BJ (cell line): ENCODE measurements around the gene SLC15A1. TPM values are rescaled to one million over a fixed set of nuclear protein-coding genes. Genes with fewer than 3 reads are reported as not detected.

Source experiments
- CTCF ChIA-PET: fragments of 350-600 bp; formaldehyde crosslinking; extraction: SDS; loops from one replicate; lab custom pipeline; 2021; ENCODE audit warnings: antibody characterized with exemption, inconsistent platforms; lab: Yijun Ruan, JAX
- POLR2A ChIA-PET: fragments of 300-600 bp; sonication (Branson Sonifier 250); formaldehyde crosslinking; extraction: SDS; loops from one replicate; lab custom pipeline; 2021; ENCODE audit warnings: antibody characterized with exemption; lab: Charles Lee
- DNase-seq: peaks from one replicate; pipeline ENCODE4 v3.0.0-alpha.2; 2011; ENCODE audit warnings: low read depth
- H3K27me3 ChIP-seq: 2 replicates; pipeline ENCODE4 v1.6.0; 2011; ENCODE audit warnings: low read length; ENCODE audit not compliant: control insufficient read depth, insufficient read depth
- H3K36me3 ChIP-seq: 2 replicates; pipeline ENCODE4 v1.5.1; 2011; ENCODE audit warnings: low read length; ENCODE audit not compliant: control insufficient read depth, insufficient read depth
- H3K4me3 ChIP-seq: 2 replicates; pipeline ENCODE4 v1.5.1; 2011; ENCODE audit warnings: low read depth, mild to moderate bottlenecking, control low read depth, low read length
- polyA plus RNA-seq: library from polyadenylated mRNA; depleted of rRNA; stranded (reverse); fragments of >200 nt; gene quantifications from 2 replicates; pipeline ENCODE4 v1.2.3, GENCODE V29; 2011
- TF ChIP-seq, protein P1 (sequence below): IDR thresholded peaks from 2 replicates; pipeline ENCODE4 v1.5.1; 2011; ENCODE audit warnings: low read depth, mild to moderate bottlenecking, control low read depth, inconsistent platforms, low read length, moderate library complexity; ENCODE audit not compliant: insufficient read depth

SLC15A1 gene
- polyA plus RNA-seq, 1 experiment, result not detected

DNA sequence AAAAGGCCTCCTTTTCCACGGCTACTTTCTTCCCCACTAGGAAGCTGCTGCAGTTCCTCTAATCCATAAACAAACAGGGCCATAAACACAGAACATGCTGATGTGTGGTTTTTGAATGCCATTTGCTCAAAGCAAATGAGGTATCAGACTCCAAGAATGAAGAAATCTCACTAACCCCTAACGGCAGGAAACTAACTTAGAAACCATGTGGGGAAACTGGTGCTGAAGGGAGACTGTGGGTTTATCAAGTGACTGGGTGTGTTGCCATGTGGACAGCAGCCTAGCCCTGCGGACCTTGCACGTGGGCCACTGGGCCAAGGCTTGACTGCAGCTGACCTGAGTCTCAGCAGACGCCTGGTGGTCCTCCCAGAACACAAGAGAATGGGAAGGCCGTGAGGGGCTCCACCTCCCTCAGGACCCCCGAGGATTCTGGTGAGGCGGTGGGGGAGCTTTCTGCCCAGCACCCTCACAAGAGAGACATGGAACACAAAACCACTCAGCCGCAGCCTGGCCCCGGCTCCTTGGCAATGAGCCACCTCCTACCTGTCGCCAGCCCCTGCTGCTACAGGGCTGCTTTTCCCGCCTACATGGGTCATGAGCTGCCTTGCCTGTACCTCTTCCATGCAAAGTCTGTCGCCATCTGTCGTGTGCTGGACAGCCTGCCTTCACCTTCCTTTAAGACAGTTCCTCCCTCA lies 10.6 kb downstream of the SLC15A1 start:
- peak; percentile 41 for DNase-seq
- ChIA-PET CTCF (no interaction called here), POLR2A (interaction anchor here (0.7 kb wide), 1 partner anchor 20 kb away, joined by 7 read pairs; no protein-coding TSS in a partner anchor)
- Histone ChIP-seq H3K4me3 (no peak overlapping the region), H3K27me3 (peaks cover 2% of the 10 kb centered on the region; the same call in 1 of the 2 replicates), H3K36me3 (no peaks in the 10 kb centered on the region)
- TF ChIP-seq, protein P1, sequence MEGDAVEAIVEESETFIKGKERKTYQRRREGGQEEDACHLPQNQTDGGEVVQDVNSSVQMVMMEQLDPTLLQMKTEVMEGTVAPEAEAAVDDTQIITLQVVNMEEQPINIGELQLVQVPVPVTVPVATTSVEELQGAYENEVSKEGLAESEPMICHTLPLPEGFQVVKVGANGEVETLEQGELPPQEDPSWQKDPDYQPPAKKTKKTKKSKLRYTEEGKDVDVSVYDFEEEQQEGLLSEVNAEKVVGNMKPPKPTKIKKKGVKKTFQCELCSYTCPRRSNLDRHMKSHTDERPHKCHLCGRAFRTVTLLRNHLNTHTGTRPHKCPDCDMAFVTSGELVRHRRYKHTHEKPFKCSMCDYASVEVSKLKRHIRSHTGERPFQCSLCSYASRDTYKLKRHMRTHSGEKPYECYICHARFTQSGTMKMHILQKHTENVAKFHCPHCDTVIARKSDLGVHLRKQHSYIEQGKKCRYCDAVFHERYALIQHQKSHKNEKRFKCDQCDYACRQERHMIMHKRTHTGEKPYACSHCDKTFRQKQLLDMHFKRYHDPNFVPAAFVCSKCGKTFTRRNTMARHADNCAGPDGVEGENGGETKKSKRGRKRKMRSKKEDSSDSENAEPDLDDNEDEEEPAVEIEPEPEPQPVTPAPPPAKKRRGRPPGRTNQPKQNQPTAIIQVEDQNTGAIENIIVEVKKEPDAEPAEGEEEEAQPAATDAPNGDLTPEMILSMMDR, result no peak

DNA sequence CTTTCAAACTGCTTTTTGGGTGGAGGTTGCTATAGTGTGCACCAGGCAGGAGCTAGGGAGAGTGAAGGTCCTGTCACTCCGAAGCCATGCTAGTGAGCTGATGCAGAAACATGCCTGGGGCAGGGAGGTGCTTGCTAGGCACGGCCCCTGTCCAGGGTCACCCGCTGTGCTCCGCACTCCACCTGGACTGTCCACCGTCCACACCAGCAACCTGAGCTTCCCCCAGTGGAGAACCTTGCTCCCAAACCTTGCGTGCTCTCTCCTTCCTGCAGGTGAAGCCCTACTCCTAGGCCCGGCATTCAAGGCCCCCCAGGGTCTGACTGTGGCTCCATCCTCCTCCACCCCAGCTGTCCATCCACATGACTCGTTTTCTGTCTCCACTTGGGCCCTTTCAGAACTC lies 12.3 kb downstream of the SLC15A1 start:
- Histone ChIP-seq H3K4me3 (no peak overlapping the region), H3K27me3 (peaks cover 2% of the 10 kb centered on the region; the same call in 1 of the 2 replicates), H3K36me3 (no peaks in the 10 kb centered on the region)
- CTCF ChIA-PET, result no interaction called here
- no peak for DNase-seq
- TF ChIP-seq, protein P1, result no peak
- POLR2A ChIA-PET, result no interaction called here

DNA sequence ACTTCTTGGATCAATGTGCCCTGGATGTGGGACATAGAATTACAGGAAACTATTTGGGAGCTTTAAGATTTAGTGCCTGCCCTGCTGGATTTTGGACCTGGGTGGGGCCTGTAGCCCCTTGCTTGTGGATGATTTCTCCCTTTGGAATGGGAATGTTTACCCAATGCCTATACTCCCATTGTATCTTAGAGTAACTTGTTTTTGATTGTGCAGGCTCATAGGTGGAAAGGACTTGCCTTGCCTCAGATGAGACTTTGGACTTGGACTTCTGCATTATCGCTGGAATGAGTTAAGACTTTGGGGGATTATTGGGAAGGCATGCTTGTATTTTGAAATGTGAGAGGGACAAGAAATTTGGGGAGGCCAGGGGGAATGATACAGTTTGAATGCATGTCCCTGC lies 13.5 kb downstream of the SLC15A1 start:
- Histone ChIP-seq H3K4me3 (no peak overlapping the region), H3K36me3 (no peaks in the 10 kb centered on the region), H3K27me3 (peaks cover 2% of the 10 kb centered on the region; the same call in 1 of the 2 replicates)
- DNase-seq, result no peak
- TF ChIP-seq, protein P1, result no peak
- ChIA-PET POLR2A (no interaction called here), CTCF (no interaction called here)

DNA sequence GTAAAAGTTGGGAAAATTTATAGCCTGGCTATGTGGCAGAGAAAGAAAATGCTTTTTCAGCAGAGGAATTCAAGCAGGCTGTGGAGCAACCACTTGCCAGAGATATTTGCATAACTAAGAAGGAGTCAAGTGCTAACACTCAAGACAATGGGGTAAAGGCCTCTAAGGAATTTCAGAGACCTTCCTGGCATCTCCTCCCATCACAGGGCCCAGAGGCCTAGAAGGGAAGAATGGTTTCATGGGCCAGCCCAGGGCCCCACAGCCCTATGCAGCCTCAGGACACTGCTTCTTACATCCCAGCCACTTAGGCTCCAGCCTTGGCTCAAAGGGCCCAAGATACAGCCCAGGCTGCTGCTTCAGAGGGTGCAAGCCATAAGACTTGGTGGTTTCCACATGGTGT lies 14.3 kb downstream of the SLC15A1 start:
- Histone ChIP-seq H3K27me3 (peaks cover 2% of the 10 kb centered on the region; the same call in 1 of the 2 replicates), H3K36me3 (no peaks in the 10 kb centered on the region), H3K4me3 (no peak overlapping the region)
- TF ChIP-seq, protein P1, result no peak
- CTCF ChIA-PET, result no interaction called here
- DNase-seq, result no peak
- POLR2A ChIA-PET, result no interaction called here

DNA sequence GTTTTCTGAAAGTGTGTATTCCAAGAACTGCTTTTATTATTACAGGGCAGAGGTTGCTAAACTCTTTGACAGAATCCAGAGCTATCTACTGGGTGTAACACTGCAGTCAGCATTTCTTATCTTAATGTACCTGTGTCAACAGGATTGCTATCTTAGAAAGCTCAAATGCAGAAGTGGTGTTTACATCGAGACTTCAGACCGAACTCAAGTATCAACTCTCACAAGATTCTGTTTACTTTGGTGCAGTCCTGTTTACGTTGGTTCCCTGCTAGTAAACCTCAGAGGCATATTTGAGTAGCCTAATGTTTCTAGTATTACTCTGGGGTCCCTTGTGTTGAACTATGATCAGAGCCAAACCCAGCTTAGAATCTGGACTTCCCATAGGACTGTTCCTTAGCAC lies 20.5 kb downstream of the SLC15A1 start:
- peaks cover 5% of the 10 kb centered on the region; the same call in 1 of the 2 replicates for H3K27me3 ChIP-seq
- H3K36me3 ChIP-seq, result no peaks in the 10 kb centered on the region
- CTCF ChIA-PET, result interaction anchor here (0.6 to 1.3 kb wide), 4 partner anchors 9 to 111 kb away, joined by 3 to 7 read pairs (median 4); no protein-coding TSS in a partner anchor
- H3K4me3 ChIP-seq, result no peak overlapping the region
- TF ChIP-seq, protein P1, result no peak
- POLR2A ChIA-PET, result no interaction called here
- DNase-seq, result no peak
